ENCODE measurements around the gene PHF5A. TPM values are rescaled to one million over a fixed set of nuclear protein-coding genes. Genes with fewer than 3 reads are reported as not detected.

The PHF5A gene
- total and polyA plus RNA-seq, 8 donors: 0.58 to 54.5 (median 39.9) TPM

DNA sequence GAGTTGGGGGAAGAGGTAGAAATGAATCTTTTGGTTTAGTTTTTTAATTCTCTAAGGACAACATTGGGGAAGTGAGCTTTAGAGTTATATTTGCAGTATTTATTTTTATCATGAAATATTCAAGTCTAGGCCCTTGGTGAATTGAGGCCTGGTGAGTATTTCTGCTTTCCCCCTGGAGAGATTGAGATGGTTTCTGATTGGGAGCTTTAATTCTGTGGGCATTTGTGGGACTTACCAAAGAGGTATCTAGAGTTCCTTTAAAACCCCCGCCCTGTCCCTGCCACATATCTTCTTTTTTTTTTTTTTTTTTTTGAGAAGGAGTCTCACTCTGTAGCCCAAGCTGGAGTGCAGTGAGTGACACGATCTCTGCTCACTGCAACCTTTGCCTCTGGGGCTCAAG lies 10.0 kb upstream of the PHF5A start:
- H3K9me3 ChIP-seq: no peaks in the 10 kb centered on the region

DNA sequence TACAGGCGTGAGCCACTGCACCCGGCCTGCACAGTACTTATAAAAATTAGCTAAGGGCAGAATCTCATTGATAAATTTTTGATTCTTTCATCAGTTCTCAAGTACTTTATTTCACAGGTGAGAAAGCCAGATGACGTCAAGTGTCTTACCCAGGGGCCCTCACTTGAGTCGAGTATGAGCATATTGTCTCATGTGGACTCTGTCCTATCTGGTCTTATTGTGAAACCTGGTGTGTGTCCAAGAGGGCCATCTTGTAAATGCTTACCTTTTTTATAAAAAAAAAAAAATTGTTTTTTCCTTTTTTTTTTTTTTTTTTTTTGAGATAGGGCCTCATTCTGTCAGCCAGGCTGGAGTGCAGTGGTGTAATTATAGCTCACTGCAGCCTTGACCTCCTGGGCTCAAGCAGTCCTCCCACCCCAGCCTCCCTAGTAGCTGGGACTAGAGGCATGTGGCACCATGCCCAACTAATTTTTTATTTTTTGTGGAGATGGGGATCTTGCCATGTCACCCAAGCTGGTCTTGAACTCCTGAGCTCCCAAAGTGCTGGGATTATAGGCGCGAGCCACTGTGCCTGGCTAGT lies 6.5 kb upstream of the PHF5A start:
- intact Hi-C loops (cut with DNase I; ENCODE audit: low total_unique reads): no loop called here
- H3K27me3 ChIP-seq: no peaks in the 10 kb centered on the region
- no peak overlapping the region for H3K4me3 ChIP-seq
- H3K9me3 ChIP-seq: no peaks in the 10 kb centered on the region
- peak overlapping the region in 1 of 5 donors; percentile 12 for H3K27ac ChIP-seq
- no peak for DNase-seq
- peaks cover 0 to 27% (median 24%) of the 10 kb centered on the region in 4 donors for H3K36me3 ChIP-seq
- TF ChIP-seq EP300 (IDR thresholded peaks at IDR 0.05): no peak
- TF ChIP-seq POLR2AphosphoS5 (IDR thresholded peaks at IDR 0.05): no peak
- TF ChIP-seq POLR2A (IDR thresholded peaks at IDR 0.05): no peak
- TF ChIP-seq, protein P1, sequence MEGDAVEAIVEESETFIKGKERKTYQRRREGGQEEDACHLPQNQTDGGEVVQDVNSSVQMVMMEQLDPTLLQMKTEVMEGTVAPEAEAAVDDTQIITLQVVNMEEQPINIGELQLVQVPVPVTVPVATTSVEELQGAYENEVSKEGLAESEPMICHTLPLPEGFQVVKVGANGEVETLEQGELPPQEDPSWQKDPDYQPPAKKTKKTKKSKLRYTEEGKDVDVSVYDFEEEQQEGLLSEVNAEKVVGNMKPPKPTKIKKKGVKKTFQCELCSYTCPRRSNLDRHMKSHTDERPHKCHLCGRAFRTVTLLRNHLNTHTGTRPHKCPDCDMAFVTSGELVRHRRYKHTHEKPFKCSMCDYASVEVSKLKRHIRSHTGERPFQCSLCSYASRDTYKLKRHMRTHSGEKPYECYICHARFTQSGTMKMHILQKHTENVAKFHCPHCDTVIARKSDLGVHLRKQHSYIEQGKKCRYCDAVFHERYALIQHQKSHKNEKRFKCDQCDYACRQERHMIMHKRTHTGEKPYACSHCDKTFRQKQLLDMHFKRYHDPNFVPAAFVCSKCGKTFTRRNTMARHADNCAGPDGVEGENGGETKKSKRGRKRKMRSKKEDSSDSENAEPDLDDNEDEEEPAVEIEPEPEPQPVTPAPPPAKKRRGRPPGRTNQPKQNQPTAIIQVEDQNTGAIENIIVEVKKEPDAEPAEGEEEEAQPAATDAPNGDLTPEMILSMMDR (IDR thresholded peaks at IDR 0.05): no peak
- 87 to 97% (median 92%) methylated on average over 6 of the region's 6 CpGs for WGBS, 5 donors
- peaks cover 16 to 90% (median 63%) of the 10 kb centered on the region in 4 donors for H3K4me1 ChIP-seq

More for the DNA sequence above, 10.0 kb upstream of the PHF5A start:
- DNase-seq: no peak
- H3K27ac ChIP-seq: peak overlapping the region in 4 of 5 donors; percentile 59 to 85 (median 72)
- intact Hi-C loops (cut with DNase I; ENCODE audit: low total_unique reads): no loop called here
- peaks cover 41 to 90% (median 66%) of the 10 kb centered on the region in 4 donors for H3K4me1 ChIP-seq
- TF ChIP-seq, protein P1 (IDR thresholded peaks at IDR 0.05): no peak
- no peak for TF ChIP-seq POLR2A (IDR thresholded peaks at IDR 0.05)
- TF ChIP-seq POLR2AphosphoS5 (IDR thresholded peaks at IDR 0.05): no peak
- no peak for TF ChIP-seq EP300 (IDR thresholded peaks at IDR 0.05)
- 68 to 93% (median 80%) methylated on average over 2 of the region's 2 CpGs for WGBS, 5 donors
- no peaks in the 10 kb centered on the region for H3K27me3 ChIP-seq
- H3K36me3 ChIP-seq: peaks cover 0 to 27% (median 14%) of the 10 kb centered on the region in 4 donors
- no peak overlapping the region for H3K4me3 ChIP-seq

DNA sequence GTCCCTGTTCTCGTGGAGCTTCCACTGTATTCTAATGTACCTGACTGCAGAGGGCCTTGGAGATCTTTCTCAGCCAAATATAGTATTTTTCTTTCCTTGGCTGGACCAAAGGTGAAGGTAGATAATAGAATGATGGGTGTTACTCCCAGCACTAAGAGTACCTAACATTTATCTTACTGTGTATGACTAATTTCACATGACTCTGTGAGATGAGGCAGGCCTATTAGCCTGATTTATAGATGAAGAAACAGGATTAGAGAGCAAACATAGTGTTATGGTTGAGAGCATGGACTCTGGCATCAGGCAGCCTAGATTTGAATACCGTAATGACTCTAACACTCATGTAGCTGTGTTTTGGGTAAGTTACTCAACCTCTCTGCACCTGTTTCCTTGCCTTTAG lies 3.1 kb upstream of the PHF5A start:
- 56 to 73% (median 63%) methylated on average over 2 of the region's 2 CpGs for WGBS, 5 donors
- Histone ChIP-seq H3K27me3 (no peaks in the 10 kb centered on the region), H3K9me3 (no peaks in the 10 kb centered on the region), H3K27ac (peak overlapping the region in 3 of 5 donors; percentile 28 to 98 (median 97)), H3K4me3 (no peak overlapping the region), H3K4me1 (peaks cover 18 to 85% (median 69%) of the 10 kb centered on the region in 4 donors), H3K36me3 (peaks cover 5 to 27% (median 21%) of the 10 kb centered on the region in 4 donors)
- TF ChIP-seq POLR2AphosphoS5 (IDR thresholded peaks at IDR 0.05): peak in 1 of 3 donors; percentile 6
- TF ChIP-seq, protein P1 (IDR thresholded peaks at IDR 0.05): no peak
- intact Hi-C loops (cut with DNase I; ENCODE audit: low total_unique reads): no loop called here
- no peak for DNase-seq

DNA sequence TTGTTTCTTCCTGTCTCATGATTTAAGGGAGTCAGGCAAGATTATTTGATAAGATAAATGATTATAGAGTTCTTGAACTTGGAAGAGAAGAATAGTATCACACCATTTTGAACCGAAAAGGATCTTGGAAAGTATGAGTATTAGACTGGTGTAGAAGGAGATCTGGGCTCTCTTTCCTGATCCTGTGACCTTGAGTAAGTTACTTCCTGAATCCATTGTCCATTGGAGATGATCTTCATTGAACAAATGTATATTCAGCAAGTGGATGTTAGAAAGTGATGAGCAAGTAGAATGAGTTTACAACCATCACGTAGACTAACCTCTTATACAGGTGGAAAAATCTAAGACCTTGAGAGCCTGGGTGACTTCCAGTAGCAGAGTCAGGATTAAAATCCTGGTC lies 2.4 kb upstream of the PHF5A start:
- Histone ChIP-seq H3K9me3 (no peaks in the 10 kb centered on the region), H3K4me3 (no peak overlapping the region), H3K4me1 (peaks cover 18 to 85% (median 69%) of the 10 kb centered on the region in 4 donors), H3K36me3 (peaks cover 8 to 34% (median 28%) of the 10 kb centered on the region in 4 donors), H3K27me3 (no peaks in the 10 kb centered on the region), H3K27ac (peak overlapping the region in 3 of 5 donors; percentile 95 to 98 (median 97))
- WGBS, 5 donors: 62 to 80% (median 78%) methylated on average over 2 of the region's 2 CpGs
- no peak for DNase-seq
- TF ChIP-seq POLR2AphosphoS5 (IDR thresholded peaks at IDR 0.05): no peak
- no peak for TF ChIP-seq EP300 (IDR thresholded peaks at IDR 0.05)
- TF ChIP-seq, protein P1 (IDR thresholded peaks at IDR 0.05): no peak
- TF ChIP-seq POLR2A (IDR thresholded peaks at IDR 0.05): no peak
- intact Hi-C loops (cut with DNase I; ENCODE audit: low total_unique reads): no loop called here

Data from stomach (tissue), 9 donors.